Activated CD8-positive, alpha-beta memory T cell treated with anti-CD3 and anti-CD28 coated beads for 36 hours (primary cell): ENCODE results near the gene SULF2. TPM values are rescaled to one million over a fixed set of nuclear protein-coding genes. Genes with fewer than 3 reads are reported as not detected.

ENCODE experiments used
- CTCF ChIA-PET: fragments of 350-600 bp; sonication (Branson Sonifier 250); formaldehyde crosslinking; loops from one replicate; lab custom pipeline; 2021; ENCODE audit warnings: antibody characterized with exemption; lab: Charles Lee
- POLR2A ChIA-PET: fragments of 350-600 bp; sonication (Branson Sonifier 250); formaldehyde crosslinking; loops from one replicate; lab custom pipeline; 2021; ENCODE audit warnings: antibody characterized with exemption; lab: Charles Lee
- total RNA-seq, 2 experiments: library from RNA; stranded (reverse); gene quantifications; one replicate each; pipeline ENCODE4 v1.2.3, GENCODE V29; 2021

Gene SULF2
- total RNA-seq, 2 experiments from 2014 or later, result 0.78 to 1.5 TPM

GRCh38 chr20:47770935-47771334, 14.3 kb downstream of the SULF2 start:
- ChIA-PET CTCF (interaction anchor here (0.7 kb wide), 1 partner anchor 1358 kb away, joined by 4 read pairs; no protein-coding TSS in a partner anchor), POLR2A (no interaction called here)

GRCh38 chr20:47768016-47768824, 17.1 kb downstream of the SULF2 start:
- POLR2A ChIA-PET, result no interaction called here
- CTCF ChIA-PET, result no interaction called here

GRCh38 chr20:47765691-47766594, 19.3 kb downstream of the SULF2 start:
- ChIA-PET CTCF (no interaction called here), POLR2A (no interaction called here)

GRCh38 chr20:47765271-47765670, 20.0 kb downstream of the SULF2 start:
- CTCF ChIA-PET, result no interaction called here
- POLR2A ChIA-PET, result no interaction called here

- ChIA-PET POLR2A (no interaction called here), CTCF (no interaction called here)
These were observed 21.0 kb downstream of the SULF2 start for GRCh38 chr20:47764154-47764733.

- ChIA-PET CTCF (no interaction called here), POLR2A (no interaction called here)
These were observed 22.5 kb downstream of the SULF2 start for GRCh38 chr20:47762699-47763268.

- POLR2A ChIA-PET, result no interaction called here
- CTCF ChIA-PET, result interaction anchor here (0.6 kb wide), 1 partner anchor 575 kb away, joined by 3 read pairs; no protein-coding TSS in a partner anchor
These were observed 23.7 kb downstream of the SULF2 start for GRCh38 chr20:47761482-47762047.

GRCh38 chr20:47760686-47761481, 24.4 kb downstream of the SULF2 start:
- POLR2A ChIA-PET, result no interaction called here
- CTCF ChIA-PET, result interaction anchor here (0.6 kb wide), 1 partner anchor 574 kb away, joined by 3 read pairs; no protein-coding TSS in a partner anchor

GRCh38 chr20:47758517-47759450, 26.5 kb downstream of the SULF2 start:
- CTCF ChIA-PET, result no interaction called here
- POLR2A ChIA-PET, result no interaction called here

GRCh38 chr20:47757145-47758035, 27.9 kb downstream of the SULF2 start:
- CTCF ChIA-PET, result no interaction called here

GRCh38 chr20:47754946-47755652, 30.2 kb downstream of the SULF2 start:
- CTCF ChIA-PET, result no interaction called here
- POLR2A ChIA-PET, result no interaction called here

More at GRCh38 chr20:47757145-47758035, 27.9 kb downstream of the SULF2 start:
- POLR2A ChIA-PET, result no interaction called here

- ChIA-PET POLR2A (no interaction called here), CTCF (no interaction called here)
These were observed 30.9 kb downstream of the SULF2 start for GRCh38 chr20:47754388-47754715.

- CTCF ChIA-PET, result interaction anchor here (0.7 kb wide), 1 partner anchor 99 kb away, joined by 3 read pairs; no protein-coding TSS in a partner anchor
- POLR2A ChIA-PET, result no interaction called here
These were observed 31.5 kb downstream of the SULF2 start for GRCh38 chr20:47753576-47754387.

GRCh38 chr20:47751449-47751848, 33.8 kb downstream of the SULF2 start:
- ChIA-PET POLR2A (no interaction called here), CTCF (no interaction called here)

- CTCF ChIA-PET, result no interaction called here
- POLR2A ChIA-PET, result no interaction called here
These were observed 35.9 kb downstream of the SULF2 start for GRCh38 chr20:47749339-47749738.
